Loucy (cell line): ENCODE results near the gene EDEM2.
"Not testable (repeated sequence)": the region's sequence is repeated elsewhere in the genome, so short reads cannot be mapped to it uniquely, and the experiment has no call there.

Source experiments
- H2AFZ ChIP-seq: fragments of 200-600 bp; sonication (generic); 2 replicates; pipeline ENCODE4 v1.6.0; 2016; ENCODE audit warnings: antibody characterized with exemption, mild to moderate bottlenecking, low read length, moderate library complexity
- H3F3A ChIP-seq: fragments of 200-600 bp; 2 replicates; pipeline ENCODE4 v1.6.0; 2016; ENCODE audit warnings: antibody characterized with exemption, low read depth, mild to moderate bottlenecking
- H3K27me3 ChIP-seq: fragments of 200-600 bp; sonication (generic); 2 replicates; pipeline ENCODE4 v1.6.1; 2014; ENCODE audit warnings: low read length, mild to moderate bottlenecking; ENCODE audit not compliant: insufficient read depth, poor library complexity, severe bottlenecking
- H3K36me3 ChIP-seq: fragments of 200-600 bp; sonication (generic); 2 replicates; pipeline ENCODE4 v1.6.1; 2016; ENCODE audit warnings: low read length; ENCODE audit not compliant: insufficient read depth
- H3K4me1 ChIP-seq: fragments of 200-600 bp; sonication (generic); 2 replicates; pipeline ENCODE4 v1.5.1; 2014; ENCODE audit warnings: low read length, mild to moderate bottlenecking; ENCODE audit not compliant: insufficient read depth, poor library complexity, severe bottlenecking
- H3K4me2 ChIP-seq: fragments of 200-600 bp; sonication (generic); 2 replicates; pipeline ENCODE4 v1.6.0; 2014; ENCODE audit warnings: antibody characterized with exemption, low read length, low read depth, mild to moderate bottlenecking; ENCODE audit not compliant: poor library complexity, severe bottlenecking
- H3K4me3 ChIP-seq: fragments of 200-600 bp; sonication (generic); 2 replicates; pipeline ENCODE4 v1.5.1; 2014; ENCODE audit warnings: low read length, mild to moderate bottlenecking, mixed read lengths; ENCODE audit not compliant: poor library complexity, severe bottlenecking
- H3K79me2 ChIP-seq: fragments of 200-600 bp; sonication (generic); 2 replicates; pipeline ENCODE4 v1.6.1; 2014; ENCODE audit warnings: low read length; ENCODE audit not compliant: insufficient read depth
- H3K9ac ChIP-seq: fragments of 200-600 bp; sonication (generic); 2 replicates; pipeline ENCODE4 v1.6.0; 2014; ENCODE audit warnings: mild to moderate bottlenecking, low read depth, low read length, moderate library complexity; ENCODE audit not compliant: poor library complexity, severe bottlenecking
- H3K9me2 ChIP-seq: fragments of 200-600 bp; sonication (generic); replicated peaks from 2 replicates; pipeline ENCODE4 v1.6.1; 2016; ENCODE audit warnings: low read depth, low read length, mixed read lengths
- H3K9me3 ChIP-seq: fragments of 200-600 bp; sonication (generic); 2 replicates; pipeline ENCODE4 v1.6.1; 2014; ENCODE audit warnings: mild to moderate bottlenecking, antibody characterized with exemption, low read length, low read depth; ENCODE audit not compliant: insufficient read depth
- H4K20me1 ChIP-seq: fragments of 200-600 bp; sonication (generic); 2 replicates; pipeline ENCODE4 v1.6.0; 2014; ENCODE audit warnings: antibody characterized with exemption, low read length, mild to moderate bottlenecking; ENCODE audit not compliant: insufficient read depth, poor library complexity, severe bottlenecking
- EZH2phosphoT487 ChIP-seq: fragments of 200-600 bp; IDR thresholded peaks from 2 replicates; pipeline ENCODE4 v1.6.1; 2018; ENCODE audit warnings: antibody characterized with exemption, mild to moderate bottlenecking, moderate library complexity, borderline replicate concordance
- TF ChIP-seq, protein P1 (sequence below): fragments of 200-600 bp; sonication (generic); conservative IDR thresholded peaks from 2 replicates; pipeline ENCODE4 v1.5.1; 2014; ENCODE audit warnings: mild to moderate bottlenecking, antibody characterized with exemption, low read length

Gene EDEM2

DNA sequence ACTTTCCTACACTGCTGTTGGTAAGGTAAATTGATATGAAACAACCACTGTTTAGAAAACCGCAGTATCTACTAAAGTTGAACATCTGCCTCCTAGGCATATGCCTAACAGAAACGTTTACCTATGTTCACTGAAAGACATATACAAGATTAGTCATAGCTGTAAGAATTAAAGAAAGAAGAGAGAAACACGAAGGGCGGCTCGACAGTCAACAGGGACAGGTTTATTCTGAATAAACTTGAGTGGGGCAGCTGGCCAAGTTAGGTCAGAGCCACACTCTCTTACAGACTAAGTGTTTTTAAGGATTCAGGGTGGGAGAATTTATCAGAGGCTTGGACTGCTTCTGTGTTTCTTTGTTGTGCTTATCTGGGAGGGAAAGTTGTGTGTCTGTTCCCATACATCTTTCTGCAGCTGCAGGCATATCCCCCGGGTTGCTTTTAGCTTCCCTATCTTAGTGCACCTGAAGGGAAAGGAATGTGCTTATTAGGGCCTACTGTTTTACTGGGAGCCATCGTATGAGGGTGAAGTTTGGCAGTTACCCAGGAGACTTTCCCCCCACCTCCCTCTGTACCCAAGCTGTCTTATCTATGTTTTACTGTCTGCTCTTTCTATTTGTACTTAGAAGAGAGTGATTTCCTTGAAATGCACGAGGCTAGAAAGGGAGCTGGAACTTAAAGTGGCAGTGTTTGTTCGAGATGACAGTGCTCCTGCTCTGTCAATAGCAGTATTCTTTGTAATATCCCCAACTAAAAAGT, 45.2 kb upstream of the EDEM2 start:
- H4K20me1 ChIP-seq: no peaks in the 10 kb centered on the region
- no peak overlapping the region for H3K4me2 ChIP-seq
- no peak overlapping the region for H2AFZ ChIP-seq

DNA sequence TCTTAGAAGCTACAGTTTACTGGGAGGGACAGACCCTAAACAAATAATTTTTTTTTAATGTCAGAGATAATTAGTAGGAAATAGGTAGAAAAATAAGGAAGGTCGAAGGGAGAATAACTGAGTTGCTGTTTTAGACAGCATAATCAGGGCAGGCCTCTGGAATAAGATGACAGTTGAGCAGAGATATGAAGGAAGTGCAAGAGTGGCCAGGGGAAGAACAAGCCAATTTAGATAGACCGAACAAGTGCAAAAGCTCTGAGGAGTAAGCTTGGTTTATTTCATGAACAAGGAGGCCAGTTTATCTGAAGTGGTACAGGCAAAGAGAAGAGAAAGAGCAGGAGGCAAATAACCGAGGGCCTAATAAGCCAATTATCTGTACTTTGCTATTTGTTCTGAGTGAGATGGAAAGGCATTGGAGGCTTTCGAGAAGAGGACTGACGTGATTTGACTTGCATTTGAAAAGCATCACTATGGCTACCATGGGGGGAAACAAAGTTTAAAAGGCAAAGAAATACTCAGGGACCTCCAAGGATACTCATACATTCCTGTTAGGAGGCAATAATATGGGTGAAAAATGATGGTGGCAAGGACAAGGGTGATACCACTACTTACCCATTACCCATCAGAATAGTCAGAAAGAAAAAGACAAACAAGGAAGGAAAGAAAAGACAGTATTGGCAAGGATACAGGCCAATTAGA, 44.4 kb upstream of the EDEM2 start:
- Histone ChIP-seq H3K9me2 (no peaks in the 10 kb centered on the region), H2AFZ (no peak overlapping the region), H3K36me3 (no peaks in the 10 kb centered on the region), H3K9me3 (0 out of 2 replicates have a peak, but pooled peaks cover 5% of the 10 kb centered on the region), H3K9ac (no peak overlapping the region), H3K4me2 (no peak overlapping the region), H3K79me2 (no peaks in the 10 kb centered on the region), H3F3A (no peaks in the 10 kb centered on the region), H4K20me1 (no peaks in the 10 kb centered on the region), H3K27me3 (no peaks in the 10 kb centered on the region), H3K4me3 (no peak overlapping the region), H3K4me1 (no peaks in the 10 kb centered on the region)
- no peak for TF ChIP-seq EZH2phosphoT487

More for the DNA sequence above, 45.2 kb upstream of the EDEM2 start:
- no peak overlapping the region for H3K4me3 ChIP-seq
- no peak overlapping the region for H3K9ac ChIP-seq
- no peaks in the 10 kb centered on the region for H3K9me2 ChIP-seq
- no peaks in the 10 kb centered on the region for H3K79me2 ChIP-seq
- H3K4me1 ChIP-seq: no peaks in the 10 kb centered on the region
- no peaks in the 10 kb centered on the region for H3F3A ChIP-seq
- H3K27me3 ChIP-seq: no peaks in the 10 kb centered on the region
- TF ChIP-seq, protein P1, sequence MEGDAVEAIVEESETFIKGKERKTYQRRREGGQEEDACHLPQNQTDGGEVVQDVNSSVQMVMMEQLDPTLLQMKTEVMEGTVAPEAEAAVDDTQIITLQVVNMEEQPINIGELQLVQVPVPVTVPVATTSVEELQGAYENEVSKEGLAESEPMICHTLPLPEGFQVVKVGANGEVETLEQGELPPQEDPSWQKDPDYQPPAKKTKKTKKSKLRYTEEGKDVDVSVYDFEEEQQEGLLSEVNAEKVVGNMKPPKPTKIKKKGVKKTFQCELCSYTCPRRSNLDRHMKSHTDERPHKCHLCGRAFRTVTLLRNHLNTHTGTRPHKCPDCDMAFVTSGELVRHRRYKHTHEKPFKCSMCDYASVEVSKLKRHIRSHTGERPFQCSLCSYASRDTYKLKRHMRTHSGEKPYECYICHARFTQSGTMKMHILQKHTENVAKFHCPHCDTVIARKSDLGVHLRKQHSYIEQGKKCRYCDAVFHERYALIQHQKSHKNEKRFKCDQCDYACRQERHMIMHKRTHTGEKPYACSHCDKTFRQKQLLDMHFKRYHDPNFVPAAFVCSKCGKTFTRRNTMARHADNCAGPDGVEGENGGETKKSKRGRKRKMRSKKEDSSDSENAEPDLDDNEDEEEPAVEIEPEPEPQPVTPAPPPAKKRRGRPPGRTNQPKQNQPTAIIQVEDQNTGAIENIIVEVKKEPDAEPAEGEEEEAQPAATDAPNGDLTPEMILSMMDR: no peak
- TF ChIP-seq EZH2phosphoT487: no peak
- 0 out of 2 replicates have a peak, but pooled peaks cover 6% of the 10 kb centered on the region for H3K9me3 ChIP-seq
- no peaks in the 10 kb centered on the region for H3K36me3 ChIP-seq

DNA sequence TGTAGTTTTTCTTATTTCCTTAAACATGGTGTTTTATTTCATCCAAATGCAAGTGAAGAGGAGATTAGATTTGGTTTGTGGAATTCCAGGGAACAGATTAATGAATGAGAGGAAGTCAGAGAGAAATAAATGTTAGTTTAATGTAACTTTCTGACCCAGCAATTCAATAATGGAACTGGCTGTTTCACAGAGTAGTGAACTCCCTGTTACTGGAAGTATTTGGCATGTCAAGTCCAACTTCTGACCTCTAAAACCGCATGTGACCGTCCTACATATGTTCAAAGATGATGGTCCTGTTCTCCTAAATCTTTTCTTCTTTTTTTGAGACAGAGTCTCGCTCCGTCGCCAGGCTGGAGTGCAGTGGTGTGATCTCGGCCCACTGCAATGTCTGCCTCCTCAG, 43.4 kb upstream of the EDEM2 start:
- Histone ChIP-seq H3K9me2 (no peaks in the 10 kb centered on the region), H4K20me1 (no peaks in the 10 kb centered on the region), H3K9ac (no peak overlapping the region), H3K4me2 (no peak overlapping the region), H3K79me2 (no peaks in the 10 kb centered on the region), H2AFZ (no peak overlapping the region), H3K36me3 (no peaks in the 10 kb centered on the region), H3K9me3 (no peaks in the 10 kb centered on the region), H3F3A (no peaks in the 10 kb centered on the region), H3K27me3 (no peaks in the 10 kb centered on the region), H3K4me3 (no peak overlapping the region), H3K4me1 (no peaks in the 10 kb centered on the region)
- TF ChIP-seq EZH2phosphoT487: no peak
- TF ChIP-seq, protein P1: no peak

DNA sequence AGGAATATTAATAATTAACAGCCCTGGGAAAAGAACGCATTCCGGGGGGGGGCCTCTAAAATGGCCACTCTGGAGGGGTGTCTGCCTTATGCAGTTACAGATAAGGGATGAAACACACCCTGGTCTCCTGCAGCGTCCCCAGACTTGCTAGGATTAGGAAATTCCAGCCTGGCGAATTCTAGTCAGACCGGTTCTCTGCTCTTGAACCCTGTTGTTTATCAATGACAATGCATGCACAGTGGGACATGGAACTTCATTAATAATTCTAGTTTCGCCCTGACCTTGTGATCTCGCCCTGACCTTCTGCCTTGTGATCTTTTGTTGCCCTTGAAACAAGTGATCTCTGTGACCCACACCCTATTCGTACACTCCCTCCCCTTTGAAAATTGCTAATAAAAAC, 42.1 kb upstream of the EDEM2 start:
- not testable (repeated sequence) for H3K27me3 ChIP-seq, H3K9me2 ChIP-seq, H4K20me1 ChIP-seq, H3K4me3 ChIP-seq, H3K4me2 ChIP-seq, H3F3A ChIP-seq, H3K36me3 ChIP-seq, H3K4me1 ChIP-seq, H2AFZ ChIP-seq, H3K9me3 ChIP-seq, H3K79me2 ChIP-seq, H3K9ac ChIP-seq
